ENCODE data around the gene PDE1C. TPM values are rescaled to one million over a fixed set of nuclear protein-coding genes. Genes with fewer than 3 reads are reported as not detected.

PDE1C gene
- total RNA-seq, 2 experiments from 2014 or later: not detected

DNA sequence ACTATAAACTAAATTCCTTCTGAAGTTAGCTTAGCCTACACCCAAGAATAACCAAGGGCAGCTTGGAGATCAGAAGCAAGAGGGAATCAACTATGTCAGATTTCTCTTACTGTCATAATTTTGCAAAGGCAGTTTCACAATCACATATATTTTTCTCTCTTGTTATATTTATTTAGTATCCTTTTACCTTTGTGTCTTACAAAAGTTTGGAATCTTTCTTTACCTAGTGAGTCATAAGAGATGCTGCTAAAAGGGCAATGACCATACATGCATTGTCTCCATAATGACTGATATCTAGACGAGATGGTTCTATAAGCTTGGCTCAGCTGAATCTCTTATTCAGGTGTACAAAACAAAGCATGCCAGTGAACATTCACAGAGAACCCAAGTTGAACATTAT lies 322.1 kb downstream of the PDE1C start:
- Mint-ChIP-seq H3K27me3 (ENCODE audit: low read depth) (no peaks in the 10 kb centered on the region), H3K9me3 (ENCODE audit: insufficient read depth) (no peaks in the 10 kb centered on the region), H3K4me1 (ENCODE audit: low read depth) (no peaks in the 10 kb centered on the region), H3K4me3 (no peak overlapping the region), H3K36me3 (ENCODE audit: low read depth) (no peaks in the 10 kb centered on the region), H3K27ac (no peak overlapping the region)
- no peak for DNase-seq
- POLR2A ChIA-PET: no interaction called here
- CTCF ChIA-PET: no interaction called here
- ATAC-seq: no peak

DNA sequence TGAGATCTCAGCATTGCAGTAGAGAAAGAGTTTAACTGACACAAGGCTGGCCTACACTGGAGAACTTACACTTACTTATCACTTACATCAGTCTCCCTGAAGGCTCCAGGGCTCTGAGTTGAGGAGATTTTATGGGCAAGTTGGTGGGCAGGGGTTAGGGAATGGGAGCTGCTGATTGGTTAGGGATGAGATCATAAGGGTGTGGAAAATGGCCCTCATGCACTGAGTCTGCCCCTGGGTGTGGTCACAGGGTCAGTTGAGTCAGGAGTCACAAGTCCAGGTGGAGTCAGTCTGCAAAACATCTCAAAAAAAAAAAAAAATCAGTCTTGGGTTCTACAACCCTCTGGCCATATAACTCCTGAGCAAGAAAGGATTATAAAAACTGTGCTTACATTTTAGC lies 322.7 kb downstream of the PDE1C start:
- no peaks in the 10 kb centered on the region for H3K4me1 Mint-ChIP-seq (ENCODE audit: low read depth)
- no peaks in the 10 kb centered on the region for H3K27me3 Mint-ChIP-seq (ENCODE audit: low read depth)
- no peak for ATAC-seq
- no peaks in the 10 kb centered on the region for H3K36me3 Mint-ChIP-seq (ENCODE audit: low read depth)
- H3K4me3 Mint-ChIP-seq: no peak overlapping the region
- no peaks in the 10 kb centered on the region for H3K9me3 Mint-ChIP-seq (ENCODE audit: insufficient read depth)
- no peak for DNase-seq
- no peak overlapping the region for H3K27ac Mint-ChIP-seq
- ChIA-PET POLR2A (no interaction called here), CTCF (no interaction called here)

DNA sequence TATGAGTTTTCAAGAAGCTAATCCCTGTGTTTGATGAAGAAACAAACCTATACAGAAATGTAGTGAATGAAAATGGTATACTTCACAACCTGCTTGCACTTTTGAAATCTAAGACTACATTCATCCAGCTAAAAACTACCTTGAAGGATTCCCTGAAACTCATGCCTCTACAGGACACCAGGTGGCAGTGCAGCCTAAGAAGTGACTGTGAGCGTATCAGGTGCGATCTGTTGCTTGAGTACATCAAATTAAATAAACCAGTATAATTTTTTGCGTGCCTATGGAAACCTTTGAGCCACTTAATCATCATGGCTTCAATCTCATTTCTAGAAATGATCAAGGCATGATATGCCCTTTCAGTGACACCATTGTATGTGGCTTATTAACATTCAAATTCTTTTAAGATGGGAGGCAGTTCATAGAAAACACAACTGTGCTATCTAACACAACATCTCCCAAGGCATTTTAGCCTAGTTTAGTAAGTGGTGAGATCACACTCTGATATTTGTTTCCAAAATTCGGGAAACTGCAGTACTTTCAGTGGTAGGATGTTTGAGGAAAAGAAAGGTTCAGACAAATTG lies 325.8 kb downstream of the PDE1C start:
- H3K4me3 Mint-ChIP-seq: no peak overlapping the region
- H3K27me3 Mint-ChIP-seq (ENCODE audit: low read depth): no peaks in the 10 kb centered on the region
- no peaks in the 10 kb centered on the region for H3K36me3 Mint-ChIP-seq (ENCODE audit: low read depth)
- DNase-seq (peak; percentile 58), ATAC-seq (no peak)
- no peaks in the 10 kb centered on the region for H3K9me3 Mint-ChIP-seq (ENCODE audit: insufficient read depth)
- H3K27ac Mint-ChIP-seq: no peak overlapping the region
- CTCF ChIA-PET: interaction anchor here (0.8 to 1.7 kb wide), 6 partner anchors 20 to 738 kb away, joined by 3 to 6 read pairs (median 4); no protein-coding TSS in a partner anchor
- H3K4me1 Mint-ChIP-seq (ENCODE audit: low read depth): no peaks in the 10 kb centered on the region
- POLR2A ChIA-PET: no interaction called here

DNA sequence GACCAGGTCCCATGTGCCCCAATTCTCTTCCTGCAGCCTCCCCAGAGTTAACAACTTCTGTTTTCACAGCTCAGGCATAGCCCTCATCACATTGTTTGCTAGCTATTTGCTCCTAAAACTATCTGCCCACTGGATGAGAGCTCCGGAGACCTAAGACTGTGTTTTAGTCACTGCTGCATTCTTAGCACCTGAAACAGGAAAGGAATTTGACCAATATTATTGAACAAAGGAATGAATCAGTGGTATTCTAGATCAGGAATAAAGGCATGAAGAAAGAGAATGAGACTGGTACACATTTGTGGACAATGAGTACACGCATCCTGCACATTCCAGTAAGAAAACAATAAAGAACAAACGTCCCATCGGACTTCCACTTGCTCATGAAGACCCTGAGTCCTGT lies 328.4 kb downstream of the PDE1C start:
- ATAC-seq (no peak), DNase-seq (no peak)
- Mint-ChIP-seq H3K27ac (no peak overlapping the region), H3K4me1 (ENCODE audit: low read depth) (no peaks in the 10 kb centered on the region), H3K27me3 (ENCODE audit: low read depth) (no peaks in the 10 kb centered on the region), H3K36me3 (ENCODE audit: low read depth) (no peaks in the 10 kb centered on the region), H3K4me3 (no peak overlapping the region), H3K9me3 (ENCODE audit: insufficient read depth) (no peaks in the 10 kb centered on the region)
- ChIA-PET POLR2A (no interaction called here), CTCF (no interaction called here)

DNA sequence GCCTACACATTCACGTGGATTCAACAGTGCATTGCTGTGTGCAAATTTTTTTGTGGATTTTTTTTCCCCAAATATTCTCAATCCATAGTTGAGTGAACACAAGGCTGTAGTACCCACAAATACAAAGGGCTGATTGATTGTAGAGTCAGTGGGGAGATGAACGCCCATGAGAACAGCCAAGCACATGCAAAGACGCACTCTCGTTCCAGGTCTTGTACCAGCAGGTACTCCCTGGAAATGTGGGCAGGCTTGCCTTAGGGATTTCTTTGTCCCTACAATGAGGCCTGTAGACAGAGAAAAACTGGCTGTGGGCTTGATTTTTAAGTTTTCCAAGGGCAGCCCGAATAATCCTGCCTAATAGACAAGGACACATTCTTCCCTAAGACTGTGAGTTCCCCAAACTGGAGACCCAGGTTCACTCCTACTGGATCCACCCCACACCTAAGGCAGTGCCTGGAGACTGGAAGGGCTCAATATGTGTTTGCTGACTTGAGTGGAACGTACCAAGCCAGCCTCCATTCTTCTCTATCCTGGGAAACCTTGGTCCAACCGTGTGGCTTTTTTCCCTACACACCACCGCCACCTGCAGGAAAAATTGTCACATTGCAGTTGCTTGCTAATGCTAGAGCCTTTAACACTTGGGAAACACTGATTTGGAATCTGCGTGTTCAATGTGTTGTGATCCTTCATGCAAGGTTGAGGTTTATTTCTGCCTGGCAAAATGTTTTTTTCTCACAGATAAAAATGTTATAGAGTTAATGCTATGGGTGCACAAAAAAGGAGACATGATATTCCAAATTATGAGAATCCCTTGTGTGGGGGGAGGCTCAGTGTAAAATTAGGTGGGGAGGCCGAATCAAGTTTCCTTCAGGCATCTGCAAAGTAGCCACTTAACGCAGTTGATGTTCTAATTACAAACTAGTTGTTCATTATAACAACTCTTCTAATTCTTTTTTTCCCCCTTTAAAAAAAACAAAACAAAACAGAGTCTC lies 333.9 kb downstream of the PDE1C start:
- H3K36me3 Mint-ChIP-seq (ENCODE audit: low read depth): no peaks in the 10 kb centered on the region
- H3K27me3 Mint-ChIP-seq (ENCODE audit: low read depth): no peaks in the 10 kb centered on the region
- no peak overlapping the region for H3K27ac Mint-ChIP-seq
- ATAC-seq: no peak
- no peaks in the 10 kb centered on the region for H3K9me3 Mint-ChIP-seq (ENCODE audit: insufficient read depth)
- POLR2A ChIA-PET: no interaction called here
- CTCF ChIA-PET: interaction anchor here (1.6 kb wide), 1 partner anchor 602 kb away, joined by 4 read pairs; no protein-coding TSS in a partner anchor
- DNase-seq: peak; percentile 25
- H3K4me3 Mint-ChIP-seq: no peak overlapping the region
- H3K4me1 Mint-ChIP-seq (ENCODE audit: low read depth): no peaks in the 10 kb centered on the region

- Mint-ChIP-seq H3K9me3 (ENCODE audit: insufficient read depth) (no peaks in the 10 kb centered on the region), H3K27ac (no peak overlapping the region), H3K4me1 (ENCODE audit: low read depth) (no peaks in the 10 kb centered on the region), H3K36me3 (ENCODE audit: low read depth) (no peaks in the 10 kb centered on the region), H3K4me3 (no peak overlapping the region), H3K27me3 (ENCODE audit: low read depth) (no peaks in the 10 kb centered on the region)
- DNase-seq (no peak), ATAC-seq (no peak)
- POLR2A ChIA-PET: no interaction called here
- CTCF ChIA-PET: interaction anchor here (1.6 kb wide), 1 partner anchor 600 kb away, joined by 4 read pairs; no protein-coding TSS in a partner anchor
Observed at GRCh38 chr7:31734456-31734855, 335.8 kb downstream of the PDE1C start.

DNA sequence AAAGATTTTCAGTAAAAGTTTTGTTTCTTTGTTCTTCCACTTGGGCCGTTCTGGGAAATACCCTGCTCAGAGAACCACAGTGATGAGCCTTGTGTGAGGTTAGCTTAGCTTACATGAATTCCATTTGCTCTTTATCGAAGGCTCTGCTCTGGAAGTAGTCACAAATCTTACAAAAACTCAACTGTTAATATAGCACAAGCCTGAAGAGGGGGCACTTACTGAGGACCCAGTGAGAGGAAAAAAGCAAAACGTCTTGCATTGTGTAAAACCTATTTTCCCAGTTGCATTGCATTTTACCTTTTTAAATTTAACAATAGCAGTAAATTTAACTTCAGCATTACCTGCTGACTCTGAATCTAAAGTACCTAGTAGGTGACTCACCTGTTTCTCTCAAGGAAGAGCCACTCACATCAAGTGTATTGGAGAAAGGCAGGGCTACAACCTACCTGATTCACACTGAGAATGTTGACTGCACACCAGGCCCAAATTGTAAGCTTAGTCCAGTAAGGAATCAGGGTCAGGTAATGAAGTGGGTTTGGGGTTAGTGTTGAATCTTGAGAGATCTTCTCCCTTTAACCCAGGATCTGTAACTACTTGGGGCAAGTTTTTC lies 340.9 kb downstream of the PDE1C start:
- no peak overlapping the region for H3K4me3 Mint-ChIP-seq
- no peaks in the 10 kb centered on the region for H3K27me3 Mint-ChIP-seq (ENCODE audit: low read depth)
- ChIA-PET POLR2A (no interaction called here), CTCF (no interaction called here)
- no peaks in the 10 kb centered on the region for H3K36me3 Mint-ChIP-seq (ENCODE audit: low read depth)
- no peaks in the 10 kb centered on the region for H3K9me3 Mint-ChIP-seq (ENCODE audit: insufficient read depth)
- H3K4me1 Mint-ChIP-seq (ENCODE audit: low read depth): no peaks in the 10 kb centered on the region
- ATAC-seq (no peak), DNase-seq (no peak)
- no peak overlapping the region for H3K27ac Mint-ChIP-seq

DNA sequence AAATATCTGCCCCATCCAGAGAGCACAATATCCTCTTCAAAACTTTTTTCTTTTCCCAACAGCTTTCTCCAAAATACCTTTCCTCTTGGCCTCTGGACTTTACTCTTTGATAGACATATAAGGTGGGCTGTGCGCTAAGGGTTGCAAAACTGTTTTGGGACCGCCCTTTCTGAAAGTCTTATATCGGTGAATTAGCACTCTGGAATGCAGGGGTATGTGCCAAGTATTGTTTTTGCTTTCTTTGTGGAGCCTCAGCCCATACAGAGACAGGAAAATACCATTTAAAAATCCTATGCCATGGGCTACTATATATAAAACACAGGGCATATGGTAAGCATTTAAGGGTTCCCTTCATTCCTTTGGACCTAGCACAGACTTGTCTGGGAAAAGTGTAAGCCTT lies 345.5 kb downstream of the PDE1C start:
- Mint-ChIP-seq H3K4me3 (no peak overlapping the region), H3K27me3 (ENCODE audit: low read depth) (no peaks in the 10 kb centered on the region), H3K9me3 (ENCODE audit: insufficient read depth) (no peaks in the 10 kb centered on the region), H3K4me1 (ENCODE audit: low read depth) (no peaks in the 10 kb centered on the region), H3K36me3 (ENCODE audit: low read depth) (no peaks in the 10 kb centered on the region), H3K27ac (no peak overlapping the region)
- ATAC-seq (no peak), DNase-seq (no peak)
- CTCF ChIA-PET: no interaction called here
- POLR2A ChIA-PET: no interaction called here

DNA sequence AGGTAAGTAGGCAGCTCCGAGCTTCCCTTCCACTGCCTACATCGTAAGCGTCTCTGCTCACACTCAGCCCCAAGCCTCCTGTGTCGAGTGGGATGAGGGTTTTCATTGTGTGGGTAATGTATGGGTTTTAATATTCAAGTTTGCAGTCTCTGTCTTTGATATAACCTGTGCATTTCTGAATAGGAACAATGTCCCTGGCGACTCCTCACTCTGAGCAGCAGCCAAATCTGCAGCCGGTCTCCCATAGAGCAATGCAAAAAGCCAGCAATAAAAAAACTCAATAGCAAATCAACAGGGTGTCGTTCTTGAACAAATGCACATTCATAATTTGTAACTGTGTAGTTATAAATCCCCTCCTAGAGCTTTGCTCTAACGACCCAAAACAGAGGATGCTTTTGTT lies 349.8 kb downstream of the PDE1C start:
- ATAC-seq (no peak), DNase-seq (no peak)
- no peak overlapping the region for H3K27ac Mint-ChIP-seq
- POLR2A ChIA-PET: no interaction called here
- H3K4me3 Mint-ChIP-seq: no peak overlapping the region
- no peaks in the 10 kb centered on the region for H3K4me1 Mint-ChIP-seq (ENCODE audit: low read depth)
- CTCF ChIA-PET: no interaction called here
- H3K9me3 Mint-ChIP-seq (ENCODE audit: insufficient read depth): no peaks in the 10 kb centered on the region
- H3K36me3 Mint-ChIP-seq (ENCODE audit: low read depth): no peaks in the 10 kb centered on the region
- no peaks in the 10 kb centered on the region for H3K27me3 Mint-ChIP-seq (ENCODE audit: low read depth)

DNA sequence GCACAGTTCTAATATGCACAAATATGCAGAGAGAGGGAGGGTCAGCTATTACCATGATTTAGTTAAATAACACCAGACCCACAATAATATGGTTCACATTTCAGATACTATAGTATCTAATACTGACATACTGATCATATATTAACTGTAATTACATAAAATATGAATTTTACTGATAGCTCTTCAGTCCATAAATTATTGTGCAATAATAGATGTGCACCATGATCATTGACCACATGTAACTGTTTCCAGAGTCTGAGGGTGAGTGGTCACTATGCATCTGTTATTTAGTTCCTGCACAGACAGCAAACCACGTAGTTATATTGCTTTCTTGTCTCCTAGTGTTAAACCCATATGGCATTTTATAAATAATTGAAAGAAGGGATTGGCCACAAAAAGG lies 353.9 kb downstream of the PDE1C start:
- DNase-seq (no peak), ATAC-seq (no peak)
- H3K9me3 Mint-ChIP-seq (ENCODE audit: insufficient read depth): no peaks in the 10 kb centered on the region
- POLR2A ChIA-PET: no interaction called here
- no peaks in the 10 kb centered on the region for H3K36me3 Mint-ChIP-seq (ENCODE audit: low read depth)
- H3K27me3 Mint-ChIP-seq (ENCODE audit: low read depth): no peaks in the 10 kb centered on the region
- CTCF ChIA-PET: no interaction called here
- no peak overlapping the region for H3K4me3 Mint-ChIP-seq
- no peaks in the 10 kb centered on the region for H3K4me1 Mint-ChIP-seq (ENCODE audit: low read depth)
- no peak overlapping the region for H3K27ac Mint-ChIP-seq

- H3K27me3 Mint-ChIP-seq (ENCODE audit: low read depth): no peaks in the 10 kb centered on the region
- H3K9me3 Mint-ChIP-seq (ENCODE audit: insufficient read depth): no peaks in the 10 kb centered on the region
- DNase-seq (no peak), ATAC-seq (no peak)
- H3K27ac Mint-ChIP-seq: no peak overlapping the region
- H3K4me3 Mint-ChIP-seq: no peak overlapping the region
- ChIA-PET CTCF (no interaction called here), POLR2A (no interaction called here)
- H3K36me3 Mint-ChIP-seq (ENCODE audit: low read depth): no peaks in the 10 kb centered on the region
- no peaks in the 10 kb centered on the region for H3K4me1 Mint-ChIP-seq (ENCODE audit: low read depth)
Observed at GRCh38 chr7:31710171-31710570, 360.0 kb downstream of the PDE1C start.

DNA sequence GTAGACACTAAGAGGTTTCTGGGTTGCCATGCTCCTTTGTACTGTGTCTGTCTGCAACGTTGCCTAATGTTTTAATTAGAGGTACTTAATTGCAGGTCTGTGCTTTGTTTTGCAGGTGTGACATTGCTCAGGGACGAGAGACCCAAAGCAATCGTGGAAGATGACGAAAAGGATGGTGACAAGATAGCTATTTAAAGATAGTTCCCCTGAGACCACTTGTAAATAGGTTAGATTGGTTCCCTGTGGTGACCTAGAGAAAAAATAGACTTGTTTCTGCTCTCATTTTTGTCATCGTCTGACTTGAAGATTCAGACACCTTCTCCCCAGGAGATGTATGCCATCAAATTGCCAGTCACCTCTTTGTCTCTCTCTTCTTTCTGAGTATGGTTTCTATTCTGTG lies 363.1 kb downstream of the PDE1C start:
- Mint-ChIP-seq H3K4me1 (ENCODE audit: low read depth) (no peaks in the 10 kb centered on the region), H3K36me3 (ENCODE audit: low read depth) (no peaks in the 10 kb centered on the region), H3K9me3 (ENCODE audit: insufficient read depth) (no peaks in the 10 kb centered on the region), H3K27me3 (ENCODE audit: low read depth) (no peaks in the 10 kb centered on the region), H3K27ac (no peak overlapping the region), H3K4me3 (no peak overlapping the region)
- ChIA-PET CTCF (no interaction called here), POLR2A (no interaction called here)
- ATAC-seq (no peak), DNase-seq (no peak)

Data from activated CD8-positive, alpha-beta T cell treated with anti-CD3 and anti-CD28 coated beads, Interleukin-2, amount 10 ng/mL, durations not matched to agents 7 days and 5 days (primary cell).